Cerebellar nuclear complex (tissue), 1 donor: ENCODE data around the gene ZSCAN30.

Source experiments
- DNase-seq, 2 experiments: peaks; one replicate each; lab custom pipeline; 2025; lab: John Stamatoyannopoulos, UW

ZSCAN30 gene

DNA sequence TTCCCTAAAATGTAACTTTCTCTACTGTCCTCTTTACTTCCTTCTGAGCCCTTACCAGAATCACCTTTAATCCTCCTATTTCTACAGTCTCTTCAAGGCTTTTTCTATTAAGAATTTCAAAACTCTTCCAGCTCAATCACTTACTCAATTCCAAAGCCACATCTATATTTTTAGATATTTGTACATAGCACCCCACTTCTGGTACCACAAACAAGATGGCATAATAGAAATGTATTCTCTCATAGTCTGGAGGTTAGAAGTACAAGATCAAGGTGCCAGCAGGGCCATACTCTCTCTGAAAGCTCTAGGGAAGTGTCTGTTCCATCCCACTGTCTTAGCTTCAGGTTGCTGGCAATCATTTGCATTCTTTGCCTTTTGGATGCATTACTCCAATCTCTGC is 11.1 kb downstream of the ZSCAN30 start:
- DNase-seq, result no peak

DNA sequence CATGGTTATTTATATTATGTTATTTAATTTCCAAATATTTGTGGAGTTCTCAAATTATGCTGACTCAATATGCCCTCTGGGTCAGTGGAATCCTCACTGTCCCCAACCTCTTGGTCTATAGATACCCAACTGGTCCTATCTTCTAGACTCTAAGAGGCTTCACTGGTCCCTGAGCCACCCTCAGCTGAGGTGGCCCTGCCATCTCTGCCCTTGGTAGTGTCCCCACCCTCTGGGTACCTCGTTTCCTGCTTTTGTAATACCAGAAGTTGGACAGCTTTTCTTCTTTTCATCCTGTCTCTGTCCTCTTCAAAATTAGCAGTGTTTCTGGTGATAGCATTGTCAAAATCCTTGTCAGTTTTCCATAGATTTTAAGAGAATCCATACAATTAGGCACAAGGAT is 11.9 kb downstream of the ZSCAN30 start:
- no peak for DNase-seq

DNA sequence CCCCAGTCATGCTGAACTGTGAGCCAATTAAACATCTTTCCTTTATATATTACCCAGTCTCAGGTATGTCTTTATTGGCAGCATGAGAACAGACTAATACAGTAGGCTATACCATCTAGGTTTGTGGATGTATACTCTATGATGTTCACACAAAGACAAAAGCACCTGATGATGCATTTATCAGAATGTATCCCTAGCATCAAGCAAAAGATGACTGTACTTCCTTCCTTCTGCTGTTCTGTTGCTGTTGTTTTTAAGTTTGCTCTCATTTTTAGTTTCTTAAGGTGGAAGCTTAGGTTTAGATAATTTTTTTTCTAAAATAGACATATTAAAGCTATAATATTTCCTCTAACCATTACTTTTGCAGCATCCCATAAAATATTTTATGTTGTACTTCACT is 12.4 kb downstream of the ZSCAN30 start:
- DNase-seq, result no peak

DNA sequence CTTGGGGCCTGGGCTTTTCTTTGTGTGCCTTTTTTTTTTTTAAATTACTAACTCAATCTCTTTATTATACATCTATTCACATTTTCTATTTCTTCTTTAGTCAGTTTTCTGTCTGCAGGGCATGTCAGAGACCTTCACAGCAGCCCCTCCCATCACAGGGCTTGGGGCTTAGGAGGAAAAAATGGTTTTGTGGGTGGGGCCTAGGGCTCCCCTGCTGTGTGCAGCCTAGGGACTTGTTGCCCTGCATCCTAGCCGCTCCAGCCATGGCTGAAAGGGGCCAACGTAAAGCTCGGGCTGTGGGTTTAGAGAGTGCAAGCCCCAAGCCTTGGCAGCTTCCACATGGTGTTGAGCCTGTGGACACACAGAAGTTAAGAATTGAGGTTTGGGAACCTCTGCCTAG is 13.8 kb downstream of the ZSCAN30 start:
- no peak for DNase-seq

DNA sequence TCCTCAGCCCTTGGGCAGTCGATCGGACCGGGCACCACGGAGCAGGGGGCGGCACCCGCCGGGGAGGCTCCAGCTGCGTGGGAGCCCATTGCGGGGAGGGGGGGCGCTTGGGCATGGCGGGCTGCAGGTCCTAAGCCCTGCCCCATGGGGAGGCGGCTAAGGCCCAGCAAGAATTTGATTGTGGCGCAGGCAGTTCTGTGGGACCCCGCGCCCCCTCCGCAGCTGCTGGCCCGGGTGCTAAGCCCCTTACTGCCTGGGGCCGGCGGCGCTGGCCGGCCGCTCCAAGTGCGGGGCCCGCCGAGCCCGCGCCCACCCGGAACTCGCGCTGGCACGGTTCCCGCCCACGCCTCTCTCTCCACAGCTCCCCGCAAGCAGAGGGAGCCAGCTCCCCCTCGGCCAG is 18.4 kb downstream of the ZSCAN30 start:
- DNase-seq, result no peak

DNA sequence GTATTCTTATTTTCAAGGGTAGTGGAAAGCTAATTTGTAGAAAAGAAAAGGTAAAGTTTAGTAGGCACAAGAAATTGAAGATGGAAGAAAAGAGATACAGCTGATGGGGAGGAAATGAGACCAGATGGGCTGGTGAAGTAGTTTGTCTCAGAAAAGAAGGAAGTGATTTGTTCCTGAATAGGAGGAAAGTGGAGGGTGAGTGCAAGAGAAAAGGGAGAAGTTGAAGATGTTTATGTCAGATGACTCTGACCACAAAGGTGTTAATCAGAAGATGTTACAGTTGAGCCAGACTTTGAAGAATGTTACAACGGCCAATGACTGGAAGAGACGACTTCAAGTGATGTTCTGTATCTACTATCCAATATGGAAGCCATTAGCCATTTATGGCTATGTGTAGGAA is 21.2 kb downstream of the ZSCAN30 start:
- no peak for DNase-seq

DNA sequence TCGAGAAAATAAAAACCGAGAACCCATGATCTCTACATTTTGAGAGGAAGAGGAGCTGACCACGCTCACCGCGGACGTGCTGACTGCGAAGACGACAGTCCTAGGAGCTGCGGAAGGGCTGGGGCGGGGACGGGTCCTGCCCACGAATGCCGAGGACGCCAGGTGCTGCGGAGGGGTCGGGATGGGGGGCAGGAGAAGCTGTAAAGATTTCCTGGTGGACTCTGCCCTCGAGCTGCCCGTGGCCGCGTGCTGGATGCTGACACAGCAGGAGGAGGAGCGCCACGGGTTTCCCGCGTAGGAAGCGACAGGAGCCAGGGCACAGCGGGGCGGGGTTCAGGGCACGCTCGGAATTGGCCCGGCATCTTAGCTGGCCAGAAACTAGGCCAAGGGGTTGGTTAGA is 22.2 kb downstream of the ZSCAN30 start:
- DNase-seq, result no peak

DNA sequence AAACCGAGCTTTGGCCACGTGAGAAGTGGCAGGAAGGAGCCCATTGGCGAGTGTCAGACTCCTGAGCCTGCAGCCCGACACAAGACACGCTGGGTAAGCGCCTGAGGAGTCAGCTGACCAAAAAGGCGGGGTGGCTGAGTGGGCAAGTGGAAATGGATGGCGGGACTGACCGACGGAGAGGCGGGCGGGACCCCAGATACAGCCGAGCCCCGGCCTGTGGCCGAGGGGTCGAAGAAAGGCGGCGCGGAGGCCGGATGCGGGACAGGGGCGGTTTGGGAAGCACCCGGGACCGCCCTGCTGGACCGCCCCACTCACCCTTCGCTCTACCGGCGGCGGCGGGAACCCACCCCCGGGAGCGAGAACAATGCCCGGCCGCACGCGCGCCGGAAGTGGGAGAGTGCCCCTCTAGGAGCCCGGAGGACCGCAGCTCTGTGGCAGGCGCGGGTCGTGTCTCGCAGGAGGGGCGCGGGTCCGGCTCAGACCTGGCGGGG is 22.8 kb downstream of the ZSCAN30 start:
- peak in 1 of 2 experiments; percentile 30 for DNase-seq

DNA sequence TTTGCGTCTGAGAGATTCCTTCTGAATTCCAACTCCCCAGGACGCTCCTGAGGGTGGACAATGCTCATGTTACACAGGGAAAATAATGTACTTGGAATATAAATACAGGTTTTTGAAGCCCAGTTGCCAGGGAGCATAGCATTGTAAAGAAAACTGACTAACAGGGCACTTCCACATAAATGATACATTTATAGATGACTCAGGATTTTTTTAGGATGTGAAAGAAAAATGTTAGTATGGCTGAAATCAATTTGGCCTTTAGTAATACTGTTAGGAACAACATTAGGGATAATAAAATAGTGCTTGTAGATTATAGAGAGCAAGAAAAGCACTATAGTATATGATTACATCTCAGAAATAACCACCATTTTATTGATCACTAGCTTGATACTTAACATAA is 25.6 kb downstream of the ZSCAN30 start:
- no peak for DNase-seq

DNA sequence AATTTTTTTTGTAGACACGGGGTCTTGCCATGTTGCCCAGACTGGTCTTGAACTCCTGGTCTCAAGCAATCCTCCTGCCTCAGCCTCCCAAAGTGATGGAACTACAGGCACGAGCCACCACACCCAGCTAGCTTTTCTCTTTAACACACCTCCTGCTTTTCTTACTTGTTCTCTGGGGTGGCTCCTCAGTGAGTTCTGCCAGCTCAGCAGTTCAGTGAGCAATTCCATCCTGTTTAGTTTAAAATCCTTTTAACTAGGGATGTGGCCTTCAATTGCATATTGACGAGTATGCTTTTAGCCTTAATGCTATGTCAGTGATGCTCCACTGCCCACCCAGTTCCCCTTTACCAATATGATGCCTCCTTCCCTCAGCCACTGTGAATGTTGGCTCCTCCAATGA is 33.1 kb downstream of the ZSCAN30 start:
- DNase-seq, result no peak

DNA sequence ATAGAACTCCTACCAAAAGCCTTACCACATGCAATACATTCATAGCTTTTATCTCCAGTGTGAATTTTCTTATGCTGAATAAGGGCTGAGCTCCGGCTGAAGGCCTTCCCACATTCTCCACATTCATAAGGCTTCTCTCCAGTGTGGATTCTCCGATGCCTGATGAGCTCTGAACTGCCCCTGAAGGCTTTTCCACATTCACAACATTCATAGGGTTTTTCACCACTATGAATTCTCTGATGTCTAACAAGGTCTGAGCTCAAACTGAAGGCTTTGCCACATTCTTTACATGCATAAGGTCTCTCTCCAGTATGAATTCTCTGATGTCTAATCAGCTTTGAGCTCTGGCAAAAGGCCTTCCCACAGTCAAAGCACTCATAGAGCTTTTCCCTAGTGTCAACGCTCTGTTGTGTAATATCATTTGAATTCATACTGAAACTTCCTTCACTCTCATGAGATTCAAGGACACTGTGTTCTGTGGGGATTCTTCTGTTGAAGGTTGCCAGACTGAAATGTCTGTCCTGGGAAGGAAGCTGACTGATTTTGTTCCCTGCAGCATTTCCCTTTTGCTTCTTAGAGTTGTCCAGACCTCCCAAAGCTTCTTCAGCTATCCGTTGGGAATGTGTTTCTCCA is 36.3 kb downstream of the ZSCAN30 start:
- no peak for DNase-seq

DNA sequence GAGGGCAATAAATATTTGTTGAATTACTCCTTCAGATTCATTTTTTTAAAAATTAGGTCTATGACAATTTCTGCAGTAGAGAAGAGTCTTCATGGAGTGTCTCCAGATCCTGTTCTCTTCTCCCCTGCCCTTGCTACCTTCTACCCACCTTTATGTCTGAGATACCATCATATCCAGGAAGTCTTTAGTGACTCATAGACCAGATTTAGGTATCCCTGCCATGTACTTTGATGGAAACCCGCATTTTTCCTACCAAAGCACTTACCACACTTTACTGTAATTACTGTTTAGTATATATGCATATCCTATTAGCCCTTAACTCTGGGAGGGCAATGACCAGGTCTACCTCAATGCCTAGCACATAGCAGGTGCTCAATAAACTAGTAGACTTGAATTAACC is 37.6 kb downstream of the ZSCAN30 start:
- no peak for DNase-seq

DNA sequence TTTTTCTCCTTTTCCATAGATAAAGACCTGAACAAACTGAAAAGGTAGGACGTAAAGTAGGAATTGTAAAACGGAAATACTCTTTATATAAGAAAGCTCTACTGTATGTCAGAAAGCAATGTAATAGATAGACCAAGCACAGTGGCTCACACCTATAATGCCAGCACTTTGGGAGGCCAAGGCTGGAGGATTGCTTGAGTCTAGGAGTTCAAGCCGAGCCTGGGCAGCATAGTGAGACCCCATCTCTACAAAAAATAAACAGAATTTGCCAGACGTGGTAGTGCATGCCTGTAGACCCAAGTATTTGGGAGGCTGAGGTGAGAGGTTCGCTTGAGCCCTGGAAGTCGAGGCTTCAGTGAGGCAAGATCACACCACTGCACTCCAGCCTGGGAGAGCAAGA is 41.6 kb downstream of the ZSCAN30 start:
- DNase-seq, result no peak

DNA sequence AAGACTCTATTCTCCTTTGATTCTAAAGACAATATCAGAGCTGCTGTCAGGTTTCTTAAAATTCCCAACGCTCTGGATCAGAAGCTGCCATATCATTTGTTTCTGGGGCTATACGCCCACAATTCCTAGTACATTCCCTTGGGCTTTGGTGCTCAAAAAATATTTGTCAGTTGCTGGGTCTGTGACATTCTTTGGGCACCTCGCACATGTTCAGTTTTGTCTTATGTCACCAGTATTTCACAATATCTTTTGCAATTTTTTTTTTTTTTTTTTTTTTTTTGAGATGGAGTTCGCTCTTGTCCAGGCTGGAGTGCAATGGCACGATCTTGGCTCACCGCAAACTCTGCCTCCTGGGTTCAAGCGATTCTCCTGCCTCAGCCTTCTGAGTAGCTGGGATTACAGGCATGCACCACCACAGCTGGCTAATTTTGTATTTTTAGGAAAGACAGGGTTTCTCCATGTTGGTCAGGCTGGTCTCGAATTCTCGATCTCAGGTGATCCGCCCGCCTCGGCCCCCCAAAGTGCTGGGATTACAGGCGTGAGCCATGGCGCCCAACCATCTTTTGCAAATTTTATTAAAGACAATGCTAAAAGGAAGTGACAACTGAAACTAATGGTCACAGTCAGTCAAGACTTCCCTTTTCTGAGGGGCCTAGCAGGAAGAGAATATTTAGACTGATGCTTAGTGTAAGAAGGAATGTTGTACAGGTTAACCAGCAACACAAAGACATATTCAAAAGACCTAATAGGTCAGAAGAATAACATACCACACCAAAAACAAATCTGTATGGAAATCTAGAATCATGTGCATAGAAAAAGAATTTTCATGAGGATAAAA is 42.4 kb downstream of the ZSCAN30 start:
- no peak for DNase-seq

DNA sequence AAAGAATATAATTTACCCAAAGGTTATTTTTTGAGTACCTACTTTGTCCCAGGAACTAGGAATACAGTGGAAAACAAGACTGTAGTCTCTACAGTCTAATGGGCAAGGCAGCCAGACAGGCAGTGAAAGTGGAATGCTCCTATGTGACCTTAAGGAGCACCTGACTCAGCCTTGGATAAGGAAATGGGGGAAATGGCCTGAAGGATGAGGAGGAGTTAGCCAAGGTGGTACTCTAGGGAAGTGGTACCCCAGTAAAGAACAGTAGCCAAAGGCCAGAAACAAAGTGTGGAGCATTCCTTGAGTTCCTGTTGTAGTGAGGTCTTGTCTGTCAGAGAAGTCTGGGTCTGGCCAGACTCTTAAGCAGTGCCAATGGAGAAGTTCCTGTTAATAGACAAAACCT is 43.2 kb downstream of the ZSCAN30 start:
- no peak for DNase-seq

DNA sequence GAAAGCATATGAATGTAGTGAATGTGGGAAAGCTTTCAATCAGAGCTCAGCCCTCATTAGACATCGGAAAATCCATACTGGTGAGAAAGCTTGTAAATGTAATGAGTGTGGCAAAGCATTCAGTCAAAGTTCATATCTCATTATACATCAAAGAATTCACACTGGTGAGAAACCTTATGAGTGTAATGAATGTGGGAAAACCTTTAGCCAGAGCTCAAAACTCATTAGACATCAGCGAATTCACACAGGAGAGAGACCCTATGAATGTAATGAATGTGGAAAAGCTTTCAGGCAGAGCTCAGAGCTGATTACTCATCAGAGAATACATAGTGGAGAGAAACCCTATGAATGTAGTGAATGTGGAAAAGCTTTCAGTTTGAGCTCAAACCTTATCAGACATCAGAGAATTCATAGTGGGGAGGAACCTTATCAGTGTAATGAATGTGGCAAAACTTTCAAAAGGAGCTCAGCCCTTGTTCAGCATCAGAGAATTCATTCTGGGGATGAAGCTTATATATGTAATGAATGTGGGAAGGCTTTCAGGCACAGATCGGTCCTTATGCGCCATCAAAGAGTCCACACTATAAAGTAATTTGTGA is 44.2 kb downstream of the ZSCAN30 start:
- no peak for DNase-seq

DNA sequence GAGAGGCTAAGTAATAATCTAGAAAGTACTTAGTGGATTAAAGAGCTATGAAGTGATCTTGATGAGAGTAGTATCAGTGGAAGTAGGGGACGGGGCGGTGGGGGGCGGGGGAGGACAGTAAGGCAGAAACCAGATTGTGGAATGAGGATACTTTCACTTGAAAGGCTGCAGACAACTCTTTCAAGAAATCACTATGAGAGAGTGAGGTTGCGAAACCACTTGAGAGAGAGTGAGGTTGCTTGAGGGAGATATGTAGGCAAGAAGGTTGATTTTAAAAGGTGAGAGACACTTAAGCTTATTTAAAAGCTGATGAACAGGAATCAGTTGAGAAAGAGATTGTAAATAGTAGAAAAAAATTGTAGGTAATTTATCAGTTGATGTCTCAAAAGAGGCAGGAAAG is 45.4 kb downstream of the ZSCAN30 start:
- DNase-seq, result no peak

DNA sequence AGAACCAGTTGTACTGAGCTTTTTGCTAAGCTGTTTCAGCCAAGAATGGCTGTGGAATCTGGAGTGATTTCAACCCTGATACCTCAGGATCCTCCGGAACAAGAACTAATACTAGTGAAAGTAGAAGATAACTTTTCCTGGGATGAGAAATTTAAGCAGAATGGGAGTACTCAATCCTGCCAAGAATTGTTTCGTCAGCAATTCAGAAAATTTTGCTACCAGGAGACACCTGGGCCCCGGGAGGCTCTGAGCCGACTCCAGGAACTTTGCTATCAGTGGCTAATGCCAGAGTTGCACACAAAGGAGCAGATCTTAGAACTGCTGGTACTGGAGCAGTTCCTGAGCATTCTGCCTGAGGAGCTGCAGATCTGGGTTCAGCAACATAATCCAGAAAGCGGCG is 47.6 kb downstream of the ZSCAN30 start:
- no peak for DNase-seq

DNA sequence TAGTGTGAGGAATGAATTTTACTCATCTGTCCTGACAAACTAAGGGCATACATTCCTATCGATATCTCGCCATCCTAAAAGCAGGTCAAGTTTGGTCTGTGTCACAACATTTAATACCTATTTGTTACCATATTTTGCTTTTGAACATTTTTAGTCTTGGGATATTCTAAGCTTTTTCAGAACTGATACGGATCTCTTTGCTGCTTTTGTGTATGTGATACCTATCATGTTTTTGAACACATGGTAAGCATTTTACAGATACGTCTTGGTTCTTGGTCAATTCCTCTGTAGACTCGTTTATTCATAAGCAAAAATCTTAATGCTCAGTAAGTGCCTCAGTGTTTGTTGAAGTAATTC is 48.6 kb downstream of the ZSCAN30 start:
- DNase-seq, result no peak

DNA sequence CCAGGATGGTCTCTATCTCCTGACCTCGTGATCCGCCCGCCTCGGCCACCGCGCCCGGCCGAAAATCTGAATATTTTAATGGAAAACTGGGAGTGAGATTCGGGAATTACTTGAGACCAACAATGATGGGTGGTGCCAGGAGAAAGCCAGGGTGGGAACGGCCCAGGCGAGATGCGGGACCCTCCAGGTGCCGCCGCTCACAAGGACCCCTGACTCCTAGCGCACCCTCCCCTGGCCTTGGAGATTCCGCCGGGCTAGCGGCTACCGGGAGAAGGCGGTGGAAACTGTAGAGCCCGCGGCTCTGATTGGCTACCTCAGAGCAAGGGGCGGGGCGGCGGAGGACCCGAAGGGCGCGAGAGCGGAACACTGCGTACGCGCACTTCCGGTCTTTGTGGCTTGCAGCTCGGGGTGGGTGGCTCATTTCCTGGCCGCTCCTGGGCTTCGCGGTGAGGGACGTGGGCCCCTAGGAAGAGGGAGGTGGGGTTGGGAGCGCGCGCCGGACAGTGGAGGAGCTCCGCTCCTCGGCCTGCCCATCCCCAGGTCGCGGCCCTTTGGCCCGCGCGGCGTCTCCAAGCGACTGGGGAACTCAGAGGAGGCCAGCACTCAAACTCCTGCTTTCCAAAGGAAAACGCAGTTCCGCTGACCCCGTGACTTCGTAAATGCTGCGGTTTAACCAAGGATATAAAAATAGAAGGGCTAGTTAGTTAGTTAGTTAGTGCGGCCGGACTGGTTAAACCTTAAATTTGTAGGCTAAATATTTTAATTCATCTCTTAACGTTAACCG is 49.2 kb downstream of the ZSCAN30 start, which contains the start of gene ZNF397:
Gene ZNF397 (plus strand): TSS at position 371 of the 784 bp plus-strand sequence. CDS start 1,437 bp downstream, outside the sequence.
- DNase-seq, result peak; percentile 73 to 95

DNA sequence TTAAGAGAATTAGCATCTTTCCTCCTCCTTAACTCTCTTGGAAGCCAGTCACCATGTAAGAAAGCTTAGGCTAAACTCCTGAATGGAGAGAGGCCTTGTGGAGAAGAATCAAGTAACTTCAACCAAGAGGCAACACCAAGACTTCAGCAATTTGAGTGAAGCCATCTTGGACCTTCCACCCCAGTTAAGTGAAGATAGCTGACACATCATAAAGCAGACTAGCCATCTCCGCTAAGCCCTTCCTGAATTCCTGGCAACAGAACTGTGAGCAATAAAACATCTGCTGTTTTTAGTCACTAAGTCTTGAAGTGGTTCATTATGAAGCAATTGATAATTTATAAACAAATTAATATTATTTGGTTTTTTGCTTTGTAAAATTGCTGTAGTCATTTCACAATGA is 50.7 kb downstream of the ZSCAN30 start:
- no peak for DNase-seq
